Body of pancreas (tissue), 4 donors: ENCODE data around the gene BRINP3. TPM values are rescaled to one million over a fixed set of nuclear protein-coding genes. Genes with fewer than 3 reads are reported as not detected.

Experiments
- ATAC-seq: fragments of 150-250 bp; one replicate; pipeline ENCODE4 v1.9.1; 2016
- DNase-seq, 4 donors: peaks; one replicate each; pipeline ENCODE4 v3.0.0-alpha.2; 2019
- H3K27ac ChIP-seq, 4 donors: fragments of 200-600 bp; sonication (generic); 1 replicate in 3 of 4; 2 replicates in 1 of 4; pipeline versions ENCODE4 v1.5.1 to v1.6.1; 2016 to 2019; ENCODE audit warnings: mild to moderate bottlenecking in 1 of 4, mixed read lengths in 1 of 4, moderate library complexity in 1 of 4
- H3K27me3 ChIP-seq, 2 donors: fragments of 200-600 bp; sonication (generic); one replicate each; pipeline ENCODE4 v1.6.0; 2016; ENCODE audit warnings: mild to moderate bottlenecking in 1 of 2
- H3K36me3 ChIP-seq, 2 donors: fragments of 200-600 bp; sonication (generic); replicated peaks in 1 of 2; 2 replicates each; pipeline ENCODE4 v1.5.1; 2016; ENCODE audit warnings: low read depth in 2 of 2; ENCODE audit not compliant: insufficient read depth in 1 of 2
- H3K4me1 ChIP-seq: fragments of 200-600 bp; sonication (generic); one replicate; pipeline ENCODE4 v1.6.0; 2016
- H3K4me3 ChIP-seq, 2 donors: fragments of 200-600 bp; sonication (generic); 1 replicate in 1 of 2; 2 replicates in 1 of 2; pipeline ENCODE4 v1.5.1; 2016 to 2019
- H3K9me3 ChIP-seq, 3 donors: fragments of 200-600 bp; sonication (generic); 1 replicate in 2 of 3; 2 replicates in 1 of 3; pipeline ENCODE4 v1.5.1; 2016
- POLR2A ChIP-seq, 3 donors: fragments of 450-650 bp; IDR thresholded peaks; one replicate each; pipeline ENCODE4 v1.6.1; 2016; ENCODE audit warnings: antibody characterized with exemption in 3 of 3, mild to moderate bottlenecking in 2 of 3
- WGBS, 2 donors: methylation state at CpG; one replicate each; pipeline ENCODE4 v1.1.5; 2017; 5-methylcytosine and 5-hydroxymethylcytosine counted together
- intact Hi-C: fragments of 100-400 bp; cut with DNase I; formaldehyde crosslinking; loops from one replicate; pipeline ENCODE4 v1.15.1; 2023
- total RNA-seq, 2 donors: library from RNA; depleted of rRNA; stranded (reverse); fragments of >200 nt; gene quantifications; one replicate each; pipeline ENCODE4 v1.1.0, GENCODE V29; 2016
- TF ChIP-seq, protein P1 (sequence below), 7 experiments: fragments of 450-650 bp in 4 of 7; fragments of 200-600 bp in 3 of 7; sonication (generic) in 3 of 7; IDR thresholded peaks; one replicate each; pipeline ENCODE4 v1.5.1; 2016 to 2019; ENCODE audit warnings: antibody characterized with exemption in 7 of 7

Gene BRINP3
- total RNA-seq, 2 donors from 2014 or later, result not detected

DNA sequence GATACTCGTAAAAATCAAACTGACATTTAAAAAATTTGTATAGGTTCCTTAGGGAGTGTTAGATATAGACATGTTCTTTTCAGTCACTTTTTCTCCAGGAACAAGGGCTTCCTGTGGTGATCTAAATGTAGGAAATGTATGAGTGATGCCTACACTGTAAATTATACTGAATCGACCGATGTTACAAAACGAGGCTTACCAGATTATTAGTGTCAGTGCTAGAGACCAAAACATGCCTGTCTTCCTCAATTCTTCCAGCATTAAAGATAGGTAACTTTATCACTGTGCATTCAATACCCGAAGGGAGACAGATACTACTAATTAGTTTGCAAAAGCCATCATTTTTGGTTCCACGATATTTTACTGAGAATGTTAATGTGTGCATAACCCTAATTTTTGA is 86.1 kb downstream of the BRINP3 start:
- no peaks in the 10 kb centered on the region for H3K36me3 ChIP-seq
- 56 to 62% methylated on average over 6 of the region's 6 CpGs for WGBS, 2 donors
- no peaks in the 10 kb centered on the region for H3K9me3 ChIP-seq
- no peaks in the 10 kb centered on the region for H3K27me3 ChIP-seq
- intact Hi-C loops, result no loop called here
- ATAC-seq (no peak), DNase-seq (no peak)
- TF ChIP-seq, protein P1, sequence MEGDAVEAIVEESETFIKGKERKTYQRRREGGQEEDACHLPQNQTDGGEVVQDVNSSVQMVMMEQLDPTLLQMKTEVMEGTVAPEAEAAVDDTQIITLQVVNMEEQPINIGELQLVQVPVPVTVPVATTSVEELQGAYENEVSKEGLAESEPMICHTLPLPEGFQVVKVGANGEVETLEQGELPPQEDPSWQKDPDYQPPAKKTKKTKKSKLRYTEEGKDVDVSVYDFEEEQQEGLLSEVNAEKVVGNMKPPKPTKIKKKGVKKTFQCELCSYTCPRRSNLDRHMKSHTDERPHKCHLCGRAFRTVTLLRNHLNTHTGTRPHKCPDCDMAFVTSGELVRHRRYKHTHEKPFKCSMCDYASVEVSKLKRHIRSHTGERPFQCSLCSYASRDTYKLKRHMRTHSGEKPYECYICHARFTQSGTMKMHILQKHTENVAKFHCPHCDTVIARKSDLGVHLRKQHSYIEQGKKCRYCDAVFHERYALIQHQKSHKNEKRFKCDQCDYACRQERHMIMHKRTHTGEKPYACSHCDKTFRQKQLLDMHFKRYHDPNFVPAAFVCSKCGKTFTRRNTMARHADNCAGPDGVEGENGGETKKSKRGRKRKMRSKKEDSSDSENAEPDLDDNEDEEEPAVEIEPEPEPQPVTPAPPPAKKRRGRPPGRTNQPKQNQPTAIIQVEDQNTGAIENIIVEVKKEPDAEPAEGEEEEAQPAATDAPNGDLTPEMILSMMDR (IDR thresholded peaks at IDR 0.05), result no peak
- no peak for TF ChIP-seq POLR2A (IDR thresholded peaks at IDR 0.05)
- H3K4me1 ChIP-seq, result no peaks in the 10 kb centered on the region
- no peak overlapping the region for H3K4me3 ChIP-seq
- no peak overlapping the region for H3K27ac ChIP-seq

DNA sequence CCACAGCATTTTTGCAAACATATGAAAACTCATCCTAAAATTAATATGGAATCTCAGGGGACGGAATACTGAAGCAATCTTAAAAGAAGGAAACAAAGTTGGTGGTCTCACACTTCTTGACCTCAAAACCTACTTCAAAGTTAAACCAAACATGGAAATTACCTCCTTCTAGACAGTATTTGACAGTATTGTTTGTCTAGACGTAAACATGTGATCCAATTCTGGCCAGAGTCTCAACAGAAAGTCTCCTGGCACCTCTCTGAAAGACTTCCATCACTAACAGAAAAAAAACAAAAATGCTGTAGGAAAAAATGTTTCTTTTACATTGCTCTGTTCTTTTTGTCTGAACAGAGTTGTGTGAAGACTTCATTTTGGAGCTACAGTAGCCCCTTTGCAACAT is 99.7 kb downstream of the BRINP3 start:
- no peaks in the 10 kb centered on the region for H3K4me1 ChIP-seq
- H3K27ac ChIP-seq, result no peak overlapping the region
- H3K9me3 ChIP-seq, result no peaks in the 10 kb centered on the region
- 60% methylated on average over 2 of the region's 2 CpGs for WGBS, 2 donors
- H3K4me3 ChIP-seq, result no peak overlapping the region
- no peaks in the 10 kb centered on the region for H3K36me3 ChIP-seq
- no peak for DNase-seq
- no peaks in the 10 kb centered on the region for H3K27me3 ChIP-seq
- TF ChIP-seq, protein P1 (IDR thresholded peaks at IDR 0.05), result no peak
- no peak for TF ChIP-seq POLR2A (IDR thresholded peaks at IDR 0.05)
- intact Hi-C loops, result no loop called here
- no peak for ATAC-seq

DNA sequence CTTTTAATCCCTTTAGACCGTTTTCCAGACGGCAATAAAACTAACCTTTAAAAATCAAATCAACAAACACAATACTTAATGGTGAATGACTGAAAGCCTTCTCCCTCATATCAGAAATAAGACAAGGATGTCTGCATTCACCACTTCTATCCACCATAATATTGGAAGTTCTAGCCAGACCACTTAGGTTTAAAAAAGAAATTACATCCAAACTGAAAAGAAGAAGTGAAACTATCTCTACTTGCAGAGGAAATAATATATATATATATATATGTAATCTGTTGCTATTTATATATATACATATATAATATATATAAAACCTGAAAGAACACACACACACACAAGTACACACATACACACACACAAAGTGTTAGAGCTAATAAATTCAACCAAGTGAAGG is 100.4 kb downstream of the BRINP3 start:
- DNase-seq, result no peak
- Histone ChIP-seq H3K9me3 (no peaks in the 10 kb centered on the region), H3K4me3 (no peak overlapping the region), H3K27ac (no peak overlapping the region), H3K4me1 (no peaks in the 10 kb centered on the region), H3K36me3 (no peaks in the 10 kb centered on the region), H3K27me3 (no peaks in the 10 kb centered on the region)
- ATAC-seq, result no peak
- no peak for TF ChIP-seq POLR2A (IDR thresholded peaks at IDR 0.05)
- TF ChIP-seq, protein P1 (IDR thresholded peaks at IDR 0.05), result no peak
- intact Hi-C loops, result no loop called here
- 40 to 51% methylated on average over 2 of the region's 2 CpGs for WGBS, 2 donors

DNA sequence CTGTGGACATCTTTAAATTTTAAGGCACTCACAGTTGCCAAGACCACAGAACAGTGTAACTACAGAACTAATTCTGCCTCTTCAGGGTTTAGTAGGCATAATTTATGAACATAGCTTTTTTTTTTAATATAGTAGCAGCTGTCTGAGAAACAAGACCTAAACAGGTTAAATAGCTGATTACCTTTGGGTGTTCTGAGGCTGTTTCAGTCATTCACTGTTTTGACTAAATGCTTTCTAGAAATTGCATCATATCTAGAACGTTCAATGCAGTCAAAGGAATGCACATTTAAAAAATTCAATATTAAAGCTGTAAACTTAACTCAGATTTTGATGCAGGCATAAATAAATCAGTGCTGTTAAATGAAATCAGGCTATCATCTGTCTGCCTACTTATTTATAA is 101.6 kb downstream of the BRINP3 start:
- Histone ChIP-seq H3K9me3 (no peaks in the 10 kb centered on the region), H3K4me1 (no peaks in the 10 kb centered on the region), H3K4me3 (no peak overlapping the region), H3K27ac (no peak overlapping the region), H3K27me3 (no peaks in the 10 kb centered on the region), H3K36me3 (no peaks in the 10 kb centered on the region)
- DNase-seq (no peak), ATAC-seq (no peak)
- TF ChIP-seq, protein P1 (IDR thresholded peaks at IDR 0.05), result no peak
- TF ChIP-seq POLR2A (IDR thresholded peaks at IDR 0.05), result no peak
- WGBS, 2 donors, result 5 to 17% methylated on average over 1 of the region's 1 CpG
- intact Hi-C loops, result no loop called here

DNA sequence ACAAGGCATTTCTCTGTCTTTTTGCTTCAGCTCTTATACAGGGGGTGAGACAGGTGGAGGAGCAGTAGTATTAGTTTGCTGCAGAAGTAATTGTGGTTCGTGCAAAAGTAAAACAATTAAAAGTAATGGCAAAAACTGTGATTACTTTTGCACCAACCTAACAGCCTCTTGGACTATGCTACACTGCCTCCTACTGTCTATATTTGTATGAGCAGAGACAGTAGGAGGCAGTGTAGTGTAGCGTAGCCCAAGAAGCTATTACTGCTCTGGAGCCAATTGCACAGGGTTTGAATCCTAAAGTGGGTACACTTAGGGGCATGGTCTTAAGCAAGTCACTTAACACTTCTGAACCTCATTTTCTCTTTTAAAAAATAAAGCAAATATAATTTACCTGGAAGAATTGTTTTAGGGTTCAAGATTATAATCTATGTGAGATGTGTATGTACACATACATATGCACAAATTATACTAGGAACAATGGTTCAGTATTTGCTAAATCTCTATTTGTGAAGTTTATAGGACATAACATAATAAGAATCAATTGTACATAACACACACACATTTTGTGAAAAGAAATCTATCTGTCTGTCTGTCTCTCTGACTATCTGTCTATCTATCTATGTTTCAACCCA is 103.8 kb downstream of the BRINP3 start:
- Histone ChIP-seq H3K4me3 (no peak overlapping the region), H3K4me1 (no peaks in the 10 kb centered on the region), H3K27me3 (no peaks in the 10 kb centered on the region), H3K36me3 (no peaks in the 10 kb centered on the region), H3K27ac (no peak overlapping the region), H3K9me3 (no peaks in the 10 kb centered on the region)
- no peak for TF ChIP-seq POLR2A (IDR thresholded peaks at IDR 0.05)
- TF ChIP-seq, protein P1 (IDR thresholded peaks at IDR 0.05), result peak; percentile 29 to 70 (median 56)
- 25 to 26% methylated on average over 2 of the region's 2 CpGs for WGBS, 2 donors
- peak; percentile 74 for ATAC-seq
- intact Hi-C loops, result no loop called here
- peak in 1 of 4 donors; percentile 8 for DNase-seq
